OCI-LY1 (cell line): ENCODE measurements around the gene FBRSL1.

Source experiments
- CTCF ChIP-seq: fragments of 200-600 bp; sonication (generic), shearing (Covaris generic); IDR thresholded peaks from 2 replicates; pipeline ENCODE4 v1.5.1; 2017; ENCODE audit warnings: mild to moderate bottlenecking, antibody characterized with exemption, low read length, moderate library complexity, mixed read lengths
- EZH2 ChIP-seq: fragments of 200-600 bp; sonication (generic), shearing (Covaris generic); IDR thresholded peaks from 2 replicates; pipeline ENCODE4 v1.8.0; 2017; ENCODE audit warnings: borderline replicate concordance, mixed run types, mild to moderate bottlenecking, antibody characterized with exemption, low read length, moderate library complexity, mixed read lengths

GRCh38 chr12:132447327-132447720, 42.6 kb upstream of the FBRSL1 start:
- no peak for TF ChIP-seq CTCF
- no peak for TF ChIP-seq EZH2
